ENCODE data around the gene SNRNP40.

The SNRNP40 gene

DNA sequence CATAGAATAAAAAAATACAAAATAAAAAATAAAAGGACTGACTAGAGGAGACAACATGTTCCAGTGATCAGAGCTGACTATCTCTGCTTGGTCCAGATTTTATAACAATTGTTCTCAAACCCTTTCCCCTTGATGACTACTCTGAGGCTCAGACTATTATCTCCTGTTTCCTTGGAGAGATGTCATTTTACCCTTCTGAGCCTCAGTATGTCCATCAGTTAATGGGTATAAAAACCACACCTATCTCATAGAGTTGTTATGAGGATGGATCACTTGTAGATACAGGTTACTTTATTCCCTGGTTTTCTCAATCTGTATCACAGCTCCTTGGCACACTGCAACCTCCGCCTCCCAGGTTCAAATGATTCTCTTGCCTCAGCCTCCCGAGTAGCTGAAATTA, 63.9 kb downstream of the SNRNP40 start:
- no peak for DNase-seq (ENCODE audit: low spot score)

DNA sequence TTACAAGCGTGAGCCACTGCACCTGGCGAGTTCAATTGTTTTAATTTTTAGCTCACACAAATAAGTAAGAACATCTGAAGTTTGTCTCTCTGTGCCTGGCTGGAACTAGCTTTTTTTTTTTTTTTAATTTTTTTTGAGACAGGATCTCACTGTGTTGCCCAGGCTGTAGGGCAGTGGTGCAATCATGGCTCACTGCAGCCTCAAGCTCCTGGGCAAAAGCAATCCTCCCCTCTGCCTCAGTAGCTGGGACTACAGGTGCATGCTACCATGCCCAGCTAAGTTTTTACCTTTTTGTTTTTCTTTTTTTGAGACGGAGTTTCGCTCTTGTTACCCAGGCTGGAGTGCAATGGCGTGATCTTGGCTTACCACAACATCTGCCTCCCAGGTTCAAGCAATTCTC, 64.8 kb downstream of the SNRNP40 start:
- DNase-seq (ENCODE audit: low spot score): no peak

DNA sequence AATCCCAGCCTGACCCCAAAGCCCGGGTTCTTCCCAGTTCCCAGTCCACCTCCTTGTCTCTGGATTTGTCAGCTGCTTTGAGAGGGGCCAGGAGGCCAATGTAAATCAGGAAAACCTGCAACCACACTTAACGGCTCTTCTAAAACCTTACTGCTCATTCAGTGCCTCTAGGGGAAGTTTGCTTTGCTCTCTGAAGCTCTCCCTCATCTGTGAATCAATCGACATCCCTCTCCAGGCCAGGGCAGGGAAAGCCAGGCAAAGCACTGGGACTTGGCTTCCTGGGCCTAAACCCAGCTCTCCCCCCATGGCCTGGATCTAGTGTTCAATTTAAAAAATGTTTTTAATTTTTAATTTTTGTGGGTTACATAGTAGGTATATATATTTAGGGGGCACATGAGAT, 66.2 kb downstream of the SNRNP40 start:
- DNase-seq (ENCODE audit: low spot score): no peak

DNA sequence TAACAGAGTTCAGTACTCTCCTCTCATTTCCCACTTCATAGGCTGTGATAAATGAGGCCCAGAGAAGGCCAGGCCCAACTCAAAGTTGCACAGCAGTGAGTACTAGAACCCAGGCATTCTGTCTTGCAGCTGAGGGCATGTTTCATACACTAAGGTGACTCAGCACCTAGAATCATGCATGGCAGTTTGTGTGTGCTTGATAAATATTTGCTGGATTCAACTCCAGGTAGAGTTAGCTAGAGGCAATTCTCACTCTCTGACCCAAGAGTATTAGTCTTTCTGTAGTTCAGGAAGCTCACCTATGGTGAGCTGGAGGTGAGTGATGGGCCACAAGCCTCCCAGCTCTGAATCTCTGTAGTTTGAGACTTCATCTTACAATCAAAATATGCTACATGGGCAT, 67.6 kb downstream of the SNRNP40 start:
- no peak for DNase-seq (ENCODE audit: low spot score)

DNA sequence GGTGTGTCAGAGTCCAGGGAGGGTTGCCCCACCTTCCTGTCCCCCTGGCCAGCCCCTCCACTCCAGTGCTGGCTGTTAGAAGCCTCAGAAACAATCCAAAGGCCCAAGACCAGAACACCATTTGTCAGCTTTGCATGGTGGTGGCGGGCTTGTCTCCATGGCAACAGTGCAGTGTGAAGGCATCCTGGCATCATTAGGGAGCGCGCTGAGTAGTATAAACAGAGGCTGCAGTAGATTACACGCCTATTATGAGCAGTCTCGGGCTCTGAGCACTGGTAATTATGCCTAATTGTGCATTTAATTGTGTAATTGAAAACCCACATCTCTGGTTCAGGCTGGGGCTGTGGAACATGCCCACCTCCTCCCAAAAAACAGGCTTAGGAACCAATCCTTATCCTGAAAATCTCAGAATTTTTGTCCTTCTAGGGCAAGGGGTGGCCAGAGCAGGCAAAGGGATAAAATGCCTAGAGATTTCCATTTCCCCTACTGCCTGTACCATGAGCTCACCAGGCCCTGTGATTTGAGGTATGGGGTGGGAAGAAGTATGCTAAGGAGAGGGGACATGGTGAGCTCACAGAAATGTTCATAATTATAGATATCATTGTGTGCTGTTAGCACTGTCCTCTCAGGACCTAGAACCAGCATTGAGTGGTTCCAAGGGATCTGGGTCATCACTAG, 68.6 kb downstream of the SNRNP40 start:
- DNase-seq (ENCODE audit: low spot score): peak; percentile 51

DNA sequence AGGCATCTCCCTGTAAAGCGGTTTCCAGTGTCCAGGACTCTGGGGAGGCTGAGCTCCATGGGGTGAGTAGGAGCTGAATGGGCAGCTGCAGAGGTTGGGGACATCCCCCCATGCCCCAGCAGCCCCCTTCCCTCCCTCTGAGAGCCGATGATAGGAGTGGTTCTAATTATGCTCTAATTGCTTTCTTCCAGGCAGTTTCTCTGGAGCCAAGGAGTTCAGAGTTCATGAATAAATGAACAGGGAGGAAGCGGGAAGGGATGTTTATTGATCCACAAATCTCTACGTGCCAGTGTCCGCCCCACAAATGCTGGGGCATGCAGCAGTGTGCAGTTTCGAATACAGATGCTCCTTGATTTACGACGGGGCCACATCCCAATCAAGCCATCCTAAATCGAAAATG, 72.5 kb downstream of the SNRNP40 start:
- no peak for DNase-seq (ENCODE audit: low spot score)

DNA sequence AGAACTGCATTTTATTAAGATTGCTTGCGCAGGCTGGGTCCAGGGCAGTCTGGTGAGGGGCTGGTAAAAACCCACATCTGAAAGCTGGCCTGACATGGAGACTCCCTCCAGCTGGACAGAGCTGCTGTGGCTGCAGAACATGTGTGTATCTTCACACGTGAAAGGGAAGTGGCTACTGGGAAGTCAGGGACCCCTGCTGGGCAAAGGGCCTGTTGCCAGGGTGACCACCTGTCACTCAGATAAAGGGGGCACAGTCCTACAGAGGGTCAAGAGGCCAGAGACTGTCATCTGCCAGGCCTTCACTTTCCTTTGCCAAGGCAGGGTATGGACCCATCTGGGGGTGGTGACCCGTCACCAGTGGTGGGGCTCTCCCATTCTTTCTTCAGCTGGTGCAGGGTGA, 74.4 kb downstream of the SNRNP40 start:
- no peak for DNase-seq (ENCODE audit: low spot score)

DNA sequence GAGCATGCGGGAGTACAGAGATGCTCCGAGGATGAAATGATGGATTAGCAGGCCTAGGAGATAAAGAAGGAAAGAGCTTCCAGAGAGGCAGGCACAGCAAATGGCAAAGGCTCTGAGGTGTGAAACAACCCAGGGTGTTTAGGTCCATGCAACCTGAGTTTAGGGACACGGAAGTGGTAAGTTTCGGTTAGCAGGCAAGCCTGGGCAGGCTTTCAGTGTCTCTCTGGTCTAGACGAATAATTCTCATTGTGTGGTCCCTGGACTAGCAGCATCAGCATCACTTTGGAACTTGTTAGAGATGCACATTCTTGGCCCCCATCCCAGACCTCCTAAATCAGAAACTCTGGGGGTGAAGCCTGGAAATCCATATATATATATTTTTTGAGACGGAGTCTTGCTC, 75.5 kb downstream of the SNRNP40 start:
- no peak for DNase-seq (ENCODE audit: low spot score)

DNA sequence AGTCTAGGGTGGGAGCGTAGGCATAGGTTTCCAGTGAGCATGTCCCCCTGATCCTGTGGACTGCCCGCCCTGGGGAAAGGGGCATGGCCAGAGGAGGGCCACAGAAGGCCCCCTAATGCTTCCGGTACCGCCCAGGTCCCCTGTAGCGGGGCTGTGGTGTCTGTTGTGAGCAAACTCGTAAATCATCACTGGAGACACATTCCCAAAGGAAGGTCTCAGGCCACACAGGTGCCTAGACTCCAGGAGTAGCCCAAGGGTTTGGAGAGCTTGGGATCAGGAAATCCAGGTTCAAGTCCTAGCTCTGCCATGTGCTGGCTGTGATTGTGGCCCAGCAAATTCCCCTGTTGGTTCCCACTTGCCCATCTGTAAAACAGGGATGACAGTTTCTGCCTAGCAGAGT, 77.1 kb downstream of the SNRNP40 start:
- DNase-seq (ENCODE audit: low spot score): no peak

DNA sequence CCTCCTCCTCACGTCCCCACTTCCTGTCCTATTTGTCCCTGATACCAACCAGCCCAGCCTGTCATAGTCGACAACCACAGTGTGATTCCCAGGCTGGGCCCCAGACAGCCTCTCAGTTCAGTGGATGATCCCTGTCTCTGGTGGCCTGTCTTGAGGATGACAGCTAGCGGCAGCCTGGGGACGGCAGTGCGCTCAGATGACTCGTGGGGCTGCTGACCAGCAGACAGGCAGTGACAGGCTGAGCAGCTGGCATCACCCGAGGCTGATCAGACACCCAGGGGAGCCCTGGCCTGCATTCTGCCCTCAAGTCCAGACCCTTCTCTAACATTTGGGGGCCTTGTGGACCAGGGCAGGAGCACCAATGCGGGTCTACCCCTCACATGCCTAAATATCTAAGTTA, 77.9 kb downstream of the SNRNP40 start:
- no peak for DNase-seq (ENCODE audit: low spot score)

DNA sequence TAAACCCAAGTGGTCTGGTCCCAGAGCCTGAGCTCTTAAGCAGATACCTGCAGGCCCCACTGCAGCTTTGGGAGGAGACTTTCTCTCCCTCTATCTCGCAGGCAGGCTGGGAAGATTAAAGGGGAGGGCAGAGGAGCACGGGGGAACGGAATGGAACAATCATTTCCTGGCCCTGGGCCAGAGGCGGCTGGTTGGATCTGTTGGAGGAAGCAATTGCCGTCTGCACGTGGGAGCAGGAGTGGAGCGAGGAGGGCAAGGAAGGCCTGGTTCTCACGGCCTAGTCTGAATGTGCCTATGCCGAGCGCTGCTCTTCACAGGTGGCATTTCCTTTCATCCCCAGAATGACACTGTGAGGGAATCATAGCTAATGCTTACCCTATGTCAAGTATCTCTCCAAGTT, 80.6 kb downstream of the SNRNP40 start:
- DNase-seq (ENCODE audit: low spot score): peak; percentile 66

DNA sequence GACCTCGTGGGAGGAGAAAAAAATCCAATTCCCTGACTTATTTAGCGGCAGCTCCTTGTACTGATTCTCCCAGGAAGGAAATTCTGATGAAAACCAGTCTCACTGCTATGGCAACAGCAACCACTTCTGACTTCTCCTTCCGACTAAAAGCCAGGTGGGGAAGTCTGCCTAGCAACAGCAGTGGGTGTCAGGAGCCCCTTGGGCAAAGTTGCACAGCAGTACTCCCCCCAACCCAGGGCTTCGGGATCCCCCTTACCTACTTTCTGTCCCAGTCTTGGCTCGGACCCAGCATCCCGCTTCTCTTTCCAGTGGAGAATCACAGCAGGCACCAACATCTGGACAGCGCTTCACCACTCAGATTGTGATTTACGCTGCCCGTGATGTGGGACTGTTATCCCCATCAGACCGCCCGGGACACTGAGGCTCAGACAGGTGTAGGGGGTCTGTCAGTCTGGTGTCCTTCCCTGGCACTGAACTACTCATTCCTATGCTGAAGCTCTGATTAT, 81.5 kb downstream of the SNRNP40 start:
- DNase-seq (ENCODE audit: low spot score): no peak

DNA sequence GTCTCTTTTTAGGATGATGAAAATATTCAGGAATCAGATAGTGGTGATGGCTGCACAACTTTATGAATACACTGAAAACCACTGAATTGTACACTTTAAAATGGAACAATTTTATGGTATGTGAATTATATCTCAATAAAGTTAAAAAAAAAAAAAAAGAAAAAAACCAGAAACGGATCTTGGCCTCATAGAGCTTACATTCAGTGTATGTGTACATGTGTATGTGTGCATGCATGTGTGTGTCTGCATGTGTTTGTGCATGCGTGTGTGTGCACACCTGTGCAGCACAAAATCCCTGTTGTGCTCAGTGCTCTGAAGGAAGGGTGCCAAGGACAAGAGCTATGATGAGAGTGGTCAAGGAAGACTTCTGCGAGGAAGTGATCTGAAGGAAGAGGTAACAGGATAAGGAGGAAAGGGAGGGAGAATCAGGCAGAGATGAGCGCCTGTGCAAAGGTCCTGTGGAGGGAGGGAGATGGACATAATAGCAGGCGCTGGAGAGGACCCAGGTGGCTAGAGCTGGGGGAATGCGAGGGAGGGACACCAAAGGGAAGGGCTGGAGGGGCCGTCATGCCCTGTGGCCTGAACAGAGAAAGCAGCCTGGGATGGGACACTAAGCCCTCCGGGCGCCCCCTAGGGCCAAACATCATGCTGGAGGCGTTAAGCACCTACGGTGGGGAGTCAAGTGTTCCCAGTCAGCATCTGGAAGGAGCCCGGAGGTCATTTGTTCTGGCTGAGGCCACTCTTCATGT, 82.1 kb downstream of the SNRNP40 start:
- no peak for DNase-seq (ENCODE audit: low spot score)
